Activated T-cell treated with anti-CD3 and anti-CD28 coated beads for 48 hours (primary cell): Measurements from ENCODE around the gene TBCD.

Experiments
- DNase-seq: peaks from one replicate; pipeline ENCODE4 v3.0.0-alpha.2; 2020; ENCODE audit warnings: low read depth

The TBCD gene

GRCh38 chr17:82791532-82791931 is 39.7 kb downstream of the TBCD start:
- no peak for DNase-seq

GRCh38 chr17:82793974-82794630 is 42.2 kb downstream of the TBCD start:
- no peak for DNase-seq

- DNase-seq: no peak
Measured at GRCh38 chr17:82794781-82795482, 43.1 kb downstream of the TBCD start.

GRCh38 chr17:82795615-82796014 is 43.8 kb downstream of the TBCD start:
- DNase-seq: no peak

- no peak for DNase-seq
Measured at GRCh38 chr17:82797061-82797460, 45.2 kb downstream of the TBCD start.

GRCh38 chr17:82798752-82799151 is 46.9 kb downstream of the TBCD start:
- no peak for DNase-seq

DNA sequence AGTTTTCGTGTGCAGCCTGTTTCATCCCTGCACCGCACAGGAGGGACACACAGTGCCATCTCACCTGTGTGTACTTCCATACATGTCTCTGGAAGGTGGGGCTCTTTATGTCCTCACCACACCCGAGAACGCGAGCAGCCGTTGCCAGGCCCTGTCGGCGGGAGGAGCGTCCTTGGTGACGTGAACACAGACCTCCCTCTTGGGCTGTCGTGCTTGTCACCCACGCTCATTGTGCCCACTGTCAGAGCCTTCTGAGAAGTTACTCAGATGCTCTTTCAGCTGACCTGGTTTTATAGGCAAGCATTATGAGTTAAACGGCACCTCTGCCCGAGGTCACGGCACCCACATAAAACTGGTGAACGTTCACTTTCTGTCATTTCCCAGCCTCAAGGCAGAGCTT is 47.7 kb downstream of the TBCD start:
- no peak for DNase-seq

DNA sequence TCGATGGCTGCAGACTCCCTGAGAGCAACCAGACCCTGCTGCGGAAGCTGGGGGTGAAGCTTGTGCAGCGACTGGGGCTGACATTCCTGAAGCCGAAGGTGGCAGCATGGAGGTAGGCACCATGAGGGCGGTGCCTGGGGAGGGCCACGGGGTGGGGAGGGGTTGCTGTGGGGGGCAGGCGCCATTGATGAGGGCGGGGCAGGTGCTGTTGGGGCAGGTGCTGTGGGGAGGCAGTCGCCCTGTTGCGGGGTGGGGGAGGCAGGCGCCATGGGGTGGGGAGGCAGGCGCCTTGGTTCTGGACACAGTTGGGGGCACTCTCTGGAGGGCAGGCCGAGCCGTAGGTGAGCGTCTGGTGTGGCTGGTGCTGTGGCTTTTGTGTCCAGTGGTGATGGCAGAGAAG is 49.0 kb downstream of the TBCD start:
- no peak for DNase-seq

DNA sequence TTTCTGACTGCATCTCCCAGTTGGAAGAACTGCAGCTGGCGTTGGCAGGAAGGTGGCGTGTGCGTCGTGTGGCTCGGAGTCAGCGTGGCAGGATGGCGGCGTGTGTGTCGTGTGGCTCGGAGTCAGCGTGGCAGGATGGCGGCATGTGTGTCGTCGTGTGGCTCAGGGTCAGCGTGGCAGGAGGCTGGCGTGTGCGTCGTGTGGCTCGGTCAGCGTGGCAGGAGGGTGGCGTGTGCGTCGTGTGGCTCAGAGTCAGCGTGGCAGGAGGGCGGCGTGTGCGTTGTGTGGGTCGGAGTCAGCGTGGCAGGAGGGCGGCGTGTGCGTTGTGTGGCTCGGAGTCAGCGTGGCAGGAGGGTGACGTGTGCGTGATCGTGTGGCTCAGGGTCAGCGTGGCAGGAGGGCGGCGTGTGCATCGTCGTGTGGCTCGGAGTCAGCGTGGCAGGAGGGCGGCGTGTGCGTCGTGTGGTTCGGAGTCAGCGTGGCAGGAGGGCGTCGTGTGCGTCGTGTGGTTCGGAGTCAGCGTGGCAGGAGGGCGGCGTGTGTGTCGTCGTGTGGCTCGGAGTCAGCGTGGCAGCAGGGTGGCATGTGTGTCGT is 49.6 kb downstream of the TBCD start:
- DNase-seq: no peak

GRCh38 chr17:82802075-82802780 is 50.4 kb downstream of the TBCD start:
- DNase-seq: no peak

DNA sequence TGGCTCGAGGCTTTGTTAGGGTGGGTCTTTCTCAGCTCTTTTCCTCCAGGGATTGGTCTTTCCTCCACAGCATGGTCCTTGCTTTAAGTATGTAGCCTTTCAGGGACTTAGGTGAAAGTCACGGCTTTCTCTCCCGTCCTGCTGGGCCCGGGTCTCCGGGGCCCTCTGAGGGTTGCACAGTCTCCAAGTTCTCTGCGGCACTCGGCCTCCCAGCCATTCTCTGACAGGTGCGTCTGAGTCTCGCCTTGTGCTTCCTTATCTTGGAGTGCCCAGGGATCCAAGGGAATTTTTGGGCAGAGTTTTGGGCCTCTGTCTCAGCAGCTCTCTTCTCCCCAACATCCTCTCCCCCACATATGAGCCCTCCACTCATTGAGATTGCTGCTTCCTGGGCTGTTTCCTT is 51.3 kb downstream of the TBCD start:
- no peak for DNase-seq

GRCh38 chr17:82803606-82804005 is 51.7 kb downstream of the TBCD start:
- DNase-seq: no peak

- no peak for DNase-seq
Measured at GRCh38 chr17:82804442-82805191, 52.8 kb downstream of the TBCD start.

GRCh38 chr17:82805254-82805653 is 53.4 kb downstream of the TBCD start:
- DNase-seq: no peak

- no peak for DNase-seq
Measured at GRCh38 chr17:82805823-82806222, 54.0 kb downstream of the TBCD start.

DNA sequence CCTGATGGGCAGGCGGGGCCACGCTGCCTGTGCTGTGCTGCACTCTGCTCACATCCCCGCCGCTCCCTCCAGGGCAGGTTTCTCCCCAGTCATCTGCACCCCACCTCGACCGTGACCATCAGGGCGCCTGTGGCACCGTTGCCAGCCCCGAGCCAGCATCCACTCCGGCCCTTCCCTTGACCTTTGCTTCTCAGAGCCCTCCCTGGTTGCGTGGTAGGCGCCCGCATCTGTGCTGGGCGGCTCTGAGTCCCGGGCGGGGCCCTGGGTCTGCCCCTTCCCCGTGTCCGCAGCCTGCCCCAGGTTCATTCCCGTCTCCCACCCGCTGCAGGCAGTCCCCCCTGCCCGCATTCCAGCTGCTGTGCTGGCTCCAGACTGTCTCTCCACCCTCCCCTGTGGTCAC is 54.8 kb downstream of the TBCD start:
- DNase-seq: no peak

DNA sequence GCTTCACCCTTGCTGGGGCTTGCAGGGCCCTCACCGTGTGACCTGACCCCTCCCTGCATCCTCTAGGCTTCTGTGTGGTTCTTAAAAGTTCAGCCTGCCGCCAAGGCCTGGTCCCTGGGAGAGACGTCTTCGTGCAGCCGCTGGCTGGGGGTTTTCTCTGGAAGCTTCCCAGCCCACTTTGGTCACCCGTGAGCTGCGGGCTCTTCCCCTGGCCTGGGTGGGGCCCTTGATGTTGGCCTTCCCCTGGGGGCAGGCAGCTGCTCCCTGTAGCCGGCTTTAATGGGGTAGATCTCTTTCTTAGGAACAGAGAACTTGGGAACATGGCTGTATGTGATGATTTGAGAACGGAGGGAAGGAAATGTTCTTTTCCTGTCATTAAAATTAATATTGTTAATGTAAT is 55.2 kb downstream of the TBCD start:
- DNase-seq: no peak

DNA sequence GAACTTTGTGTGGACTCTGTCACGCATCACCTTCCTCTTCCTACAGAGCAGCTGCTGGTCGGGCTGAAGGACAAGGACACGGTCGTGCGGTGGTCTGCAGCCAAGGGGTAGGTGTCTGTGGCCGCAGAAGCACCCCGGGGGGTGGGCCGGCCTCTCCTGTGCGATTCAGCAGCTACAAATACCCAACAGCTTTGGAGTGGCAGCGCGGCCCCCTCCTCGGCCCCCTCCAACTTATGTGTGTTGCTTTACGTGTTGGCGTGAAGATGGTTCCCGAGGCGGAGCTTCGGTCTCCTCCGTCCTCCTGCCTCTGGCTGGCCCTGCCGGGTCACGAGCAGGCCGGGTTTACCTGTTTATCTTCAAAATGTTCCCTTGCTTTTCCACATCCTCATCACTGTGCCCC is 55.7 kb downstream of the TBCD start:
- DNase-seq: no peak

DNA sequence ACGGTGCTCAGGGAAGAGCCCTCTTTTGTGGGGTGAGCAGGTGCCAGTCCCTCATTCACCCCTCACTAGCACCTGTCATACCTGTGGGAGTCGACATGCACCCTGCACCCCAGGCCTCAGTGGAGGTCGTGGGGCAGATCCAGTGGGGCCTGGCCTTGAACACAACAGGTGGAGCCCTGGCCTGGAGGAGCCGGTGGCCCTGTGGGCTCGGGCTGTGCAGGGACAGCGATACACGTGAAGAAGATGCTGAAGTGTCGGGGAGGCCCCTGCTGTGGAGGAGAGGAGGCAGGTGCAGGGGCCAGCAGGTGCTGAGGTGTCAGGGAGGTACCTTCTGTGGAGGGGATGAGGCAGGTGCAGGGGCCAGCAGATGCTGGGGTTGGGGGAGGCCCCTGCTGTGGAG is 56.1 kb downstream of the TBCD start:
- DNase-seq: no peak

GRCh38 chr17:82808921-82809905 is 57.3 kb downstream of the TBCD start:
- DNase-seq: no peak
